CD4-positive, alpha-beta T cell treated with Interleukin-1 beta for 1 hour (primary cell): ENCODE measurements around the gene CELF2.
"Not testable (repeated sequence)": the region's sequence is repeated elsewhere in the genome, so short reads cannot be mapped to it uniquely, and the experiment has no call there.

Experiments used
- DNase-seq, 2 donors: peaks; one replicate each; pipeline ENCODE4 v3.0.0-alpha.2; 2020 to 2022

The CELF2 gene

GRCh38 chr10:11332846-11333245 is 315.2 kb downstream of the CELF2 start:
- no peak for DNase-seq

GRCh38 chr10:11334436-11334835 is 316.8 kb downstream of the CELF2 start:
- DNase-seq, result no peak

- peak in 1 of 2 donors; percentile 29 for DNase-seq
Observed at GRCh38 chr10:11335167-11335652, 317.5 kb downstream of the CELF2 start.

- no peak for DNase-seq
Observed at GRCh38 chr10:11335881-11336430, 318.3 kb downstream of the CELF2 start.

GRCh38 chr10:11336722-11337162 is 319.1 kb downstream of the CELF2 start:
- DNase-seq, result no peak

- peak in 1 of 2 donors; percentile 24 for DNase-seq
Observed at GRCh38 chr10:11337516-11337915, 319.8 kb downstream of the CELF2 start.

GRCh38 chr10:11338160-11338844 is 320.6 kb downstream of the CELF2 start:
- no peak for DNase-seq

GRCh38 chr10:11339013-11339412 is 321.3 kb downstream of the CELF2 start:
- no peak for DNase-seq

- DNase-seq, result no peak
Observed at GRCh38 chr10:11339660-11340059, 322.0 kb downstream of the CELF2 start.

- DNase-seq, result no peak
Observed at GRCh38 chr10:11341283-11341960, 323.8 kb downstream of the CELF2 start.

- no peak for DNase-seq
Observed at GRCh38 chr10:11344081-11344480, 326.4 kb downstream of the CELF2 start.

- peak in 1 of 2 donors; percentile 13 for DNase-seq
Observed at GRCh38 chr10:11344550-11344949, 326.9 kb downstream of the CELF2 start.

GRCh38 chr10:11345224-11346054 is 327.8 kb downstream of the CELF2 start:
- DNase-seq, result peak in 1 of 2 donors; percentile 40

- not testable (repeated sequence) for DNase-seq
Observed at GRCh38 chr10:11347580-11347979, 329.9 kb downstream of the CELF2 start.

GRCh38 chr10:11351801-11352200 is 334.1 kb downstream of the CELF2 start:
- DNase-seq, result no peak

GRCh38 chr10:11353006-11353896 is 335.6 kb downstream of the CELF2 start:
- no peak for DNase-seq

GRCh38 chr10:11354823-11355222 is 337.2 kb downstream of the CELF2 start:
- no peak for DNase-seq

GRCh38 chr10:11355592-11355991 is 337.9 kb downstream of the CELF2 start:
- no peak for DNase-seq

- DNase-seq, result no peak
Observed at GRCh38 chr10:11357439-11357838, 339.8 kb downstream of the CELF2 start.

- DNase-seq, result no peak
Observed at GRCh38 chr10:11358011-11358410, 340.3 kb downstream of the CELF2 start.

GRCh38 chr10:11358923-11359575 is 341.4 kb downstream of the CELF2 start:
- DNase-seq, result no peak
